Nephron progenitor cell (in vitro differentiated cells): ENCODE results near the gene SYNJ2.

Experiments
- DNase-seq: peaks from one replicate; pipeline ENCODE4 v3.0.0; 2021
- H3K27ac Mint-ChIP-seq: 2 replicates; pipeline ENCODE4 v1.8.0; 2021; ENCODE audit warnings: mild to moderate bottlenecking, moderate library complexity, mixed read lengths
- H3K27me3 Mint-ChIP-seq: 2 replicates; pipeline ENCODE4 v1.8.0; 2021; ENCODE audit warnings: mild to moderate bottlenecking, low read depth, mixed read lengths; ENCODE audit not compliant: poor library complexity
- H3K36me3 Mint-ChIP-seq: 2 replicates; pipeline ENCODE4 v1.8.0; 2021; ENCODE audit warnings: low read depth, mixed read lengths
- H3K4me1 Mint-ChIP-seq: 2 replicates; pipeline ENCODE4 v1.8.0; 2021; ENCODE audit warnings: mixed read lengths
- H3K4me3 Mint-ChIP-seq: 2 replicates; pipeline ENCODE4 v1.8.0; 2021; ENCODE audit warnings: mild to moderate bottlenecking, moderate library complexity, mixed read lengths
- H3K9me3 Mint-ChIP-seq: 2 replicates; pipeline ENCODE4 v1.8.0; 2021; ENCODE audit warnings: mild to moderate bottlenecking, moderate library complexity, mixed read lengths
- CTCF ChIP-seq: fragments of 200-600 bp; sonication (generic); IDR thresholded peaks from 2 replicates; pipeline ENCODE4 v1.5.0; 2021; ENCODE audit warnings: antibody characterized with exemption

SYNJ2 gene

GRCh38 chr6:157988700-157989063 is 7.0 kb downstream of the SYNJ2 start:
- no peak for DNase-seq
- Mint-ChIP-seq H3K36me3 (no peaks in the 10 kb centered on the region), H3K4me1 (peaks cover 29% of the 10 kb centered on the region), H3K27me3 (no peaks in the 10 kb centered on the region), H3K4me3 (no peak overlapping the region), H3K27ac (no peak overlapping the region), H3K9me3 (no peaks in the 10 kb centered on the region)
- TF ChIP-seq CTCF, result no peak

- no peak for TF ChIP-seq CTCF
- Mint-ChIP-seq H3K9me3 (no peaks in the 10 kb centered on the region), H3K4me1 (peaks cover 29% of the 10 kb centered on the region), H3K36me3 (no peaks in the 10 kb centered on the region), H3K27ac (no peak overlapping the region), H3K27me3 (no peaks in the 10 kb centered on the region), H3K4me3 (no peak overlapping the region)
- DNase-seq, result no peak
Measured at GRCh38 chr6:157989541-157990289, 8.1 kb downstream of the SYNJ2 start.

GRCh38 chr6:157990321-157991066 is 8.8 kb downstream of the SYNJ2 start:
- Mint-ChIP-seq H3K4me3 (no peak overlapping the region), H3K27ac (peak overlapping the region; percentile 79), H3K9me3 (no peaks in the 10 kb centered on the region), H3K36me3 (no peaks in the 10 kb centered on the region), H3K4me1 (peaks cover 30% of the 10 kb centered on the region), H3K27me3 (no peaks in the 10 kb centered on the region)
- DNase-seq, result no peak
- TF ChIP-seq CTCF, result no peak

- no peak for DNase-seq
- H3K4me1 Mint-ChIP-seq, result peaks cover 28% of the 10 kb centered on the region
- no peaks in the 10 kb centered on the region for H3K36me3 Mint-ChIP-seq
- no peak for TF ChIP-seq CTCF
- H3K9me3 Mint-ChIP-seq, result no peaks in the 10 kb centered on the region
- no peak overlapping the region for H3K27ac Mint-ChIP-seq
- H3K27me3 Mint-ChIP-seq, result no peaks in the 10 kb centered on the region
- no peak overlapping the region for H3K4me3 Mint-ChIP-seq
Measured at GRCh38 chr6:157991067-157991432, 9.4 kb downstream of the SYNJ2 start.

- no peaks in the 10 kb centered on the region for H3K9me3 Mint-ChIP-seq
- H3K4me1 Mint-ChIP-seq, result peaks cover 46% of the 10 kb centered on the region
- no peak for TF ChIP-seq CTCF
- no peak overlapping the region for H3K27ac Mint-ChIP-seq
- peaks cover 3% of the 10 kb centered on the region for H3K27me3 Mint-ChIP-seq
- no peaks in the 10 kb centered on the region for H3K36me3 Mint-ChIP-seq
- DNase-seq, result no peak
- H3K4me3 Mint-ChIP-seq, result no peak overlapping the region
Measured at GRCh38 chr6:157993076-157993475, 11.4 kb downstream of the SYNJ2 start.
